Lung (tissue), 12 donors: Measurements from ENCODE around the gene JAML. TPM values are rescaled to one million over a fixed set of nuclear protein-coding genes. Genes with fewer than 3 reads are reported as not detected.

ENCODE experiments used
- ATAC-seq: fragments of 200-7000 bp; cut with Tn5 transposase; one replicate; pipeline ENCODE4 v1.9.1; 2020; ENCODE audit warnings: moderate number of reproducible peaks; ENCODE audit not compliant: insufficient read depth, low FRiP score
- DNase-seq, 3 donors: peaks; one replicate each; pipeline ENCODE4 v3.0.0-alpha.2; 2013 to 2017
- H3K27ac ChIP-seq, 2 donors: one replicate each; pipeline ENCODE4 v1.5.1; 2013; ENCODE audit warnings: mild to moderate bottlenecking in 2 of 2, moderate library complexity in 2 of 2, control low read depth in 1 of 2, inconsistent platforms in 1 of 2, low read depth in 1 of 2, low read length in 1 of 2
- H3K27me3 ChIP-seq, 3 donors: one replicate each; pipeline ENCODE4 v1.5.1; 2013; ENCODE audit warnings: low read length in 2 of 3; ENCODE audit not compliant: control insufficient read depth in 3 of 3, insufficient read depth in 3 of 3
- H3K36me3 ChIP-seq, 4 donors: one replicate each; pipeline ENCODE4 v1.5.1; 2013; ENCODE audit warnings: low read length in 4 of 4, mild to moderate bottlenecking in 1 of 4, moderate library complexity in 1 of 4; ENCODE audit not compliant: control insufficient read depth in 4 of 4, insufficient read depth in 4 of 4
- H3K4me1 ChIP-seq, 5 donors: one replicate each; pipeline ENCODE4 v1.5.1; 2013; ENCODE audit warnings: low read length in 5 of 5, mild to moderate bottlenecking in 2 of 5, moderate library complexity in 1 of 5; ENCODE audit not compliant: control insufficient read depth in 5 of 5, insufficient read depth in 5 of 5
- H3K4me3 ChIP-seq: one replicate; pipeline ENCODE4 v1.5.1; 2013; ENCODE audit warnings: mild to moderate bottlenecking, control low read depth, moderate library complexity
- H3K9ac ChIP-seq, 2 donors: one replicate each; pipeline ENCODE4 v1.5.1; 2013; ENCODE audit warnings: low read length in 2 of 2, control low read depth in 1 of 2; ENCODE audit not compliant: insufficient read depth in 1 of 2
- H3K9me3 ChIP-seq, 4 donors: one replicate each; pipeline ENCODE4 v1.5.1; 2013; ENCODE audit warnings: low read length in 3 of 4, mild to moderate bottlenecking in 1 of 4, moderate library complexity in 1 of 4; ENCODE audit not compliant: control insufficient read depth in 4 of 4, insufficient read depth in 3 of 4
- WGBS, 2 donors: extraction: QIAGEN DNeasy Blood & Tissue Kit; methylation state at CpG; one replicate each; pipeline ENCODE4 v1.1.7; 2013; 5-methylcytosine and 5-hydroxymethylcytosine counted together
- polyA plus RNA-seq, 2 donors: library from polyadenylated mRNA; stranded (reverse); fragments of 200-250 nt; gene quantifications; one replicate each; pipeline ENCODE4 v1.2.1, GENCODE V29; 2013
- total RNA-seq, 2 donors: library from RNA; depleted of rRNA in 1 of 2; stranded (reverse); fragments of >200 nt in 1 of 2; gene quantifications; one replicate each; pipeline ENCODE4 v1.2.1, GENCODE V29; 2014 to 2021
- TF ChIP-seq, protein P1 (sequence below): IDR thresholded peaks from 2 replicates; pipeline ENCODE4 v1.5.1; 2012; ENCODE audit warnings: mild to moderate bottlenecking; ENCODE audit errors: control extremely low read depth, extremely low read depth
- donor health status: control.
- donor health status: control.
- donor health status: Bipolar disorder and iron deficiency.
- donor health status: healthy.
- donor health status: DM: yes; HTN: yes; CAD: no.

Gene JAML
- total and polyA plus RNA-seq, 4 donors: 29.3 to 49.1 (median 35.4) TPM

DNA sequence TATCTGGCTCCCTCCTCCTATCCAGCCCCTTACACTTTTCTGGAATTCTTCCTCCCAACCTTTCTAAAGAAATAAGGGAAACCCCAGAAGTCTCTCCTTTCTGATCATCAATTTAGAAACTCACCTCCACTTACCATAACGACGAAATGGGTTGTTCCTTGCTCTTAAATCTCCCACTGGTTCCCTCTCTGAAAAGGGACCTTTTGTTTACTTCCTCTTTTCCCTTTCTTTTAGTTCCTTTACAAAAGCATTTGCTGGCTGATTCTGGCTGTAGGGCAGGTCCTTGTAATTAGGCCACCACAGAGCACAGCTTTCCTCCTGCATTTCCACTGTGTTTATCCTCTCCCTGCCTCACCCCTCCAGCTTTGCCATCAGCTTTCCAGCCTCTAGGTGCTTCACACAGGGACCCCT lies 12.0 kb downstream of the JAML start:
- Histone ChIP-seq H3K36me3 (no peaks in the 10 kb centered on the region), H3K27me3 (peaks cover 0 to 21% (median 2%) of the 10 kb centered on the region in 3 donors), H3K9ac (no peak overlapping the region), H3K27ac (peak overlapping the region in 1 of 2 donors; percentile 52), H3K9me3 (no peaks in the 10 kb centered on the region), H3K4me3 (no peak overlapping the region), H3K4me1 (peaks cover 0 to 5% (median 2%) of the 10 kb centered on the region in 5 donors)
- WGBS, 2 donors: 15 to 44% methylated on average over 2 of the region's 2 CpGs
- ATAC-seq: no peak
- no peak for DNase-seq
- TF ChIP-seq, protein P1, sequence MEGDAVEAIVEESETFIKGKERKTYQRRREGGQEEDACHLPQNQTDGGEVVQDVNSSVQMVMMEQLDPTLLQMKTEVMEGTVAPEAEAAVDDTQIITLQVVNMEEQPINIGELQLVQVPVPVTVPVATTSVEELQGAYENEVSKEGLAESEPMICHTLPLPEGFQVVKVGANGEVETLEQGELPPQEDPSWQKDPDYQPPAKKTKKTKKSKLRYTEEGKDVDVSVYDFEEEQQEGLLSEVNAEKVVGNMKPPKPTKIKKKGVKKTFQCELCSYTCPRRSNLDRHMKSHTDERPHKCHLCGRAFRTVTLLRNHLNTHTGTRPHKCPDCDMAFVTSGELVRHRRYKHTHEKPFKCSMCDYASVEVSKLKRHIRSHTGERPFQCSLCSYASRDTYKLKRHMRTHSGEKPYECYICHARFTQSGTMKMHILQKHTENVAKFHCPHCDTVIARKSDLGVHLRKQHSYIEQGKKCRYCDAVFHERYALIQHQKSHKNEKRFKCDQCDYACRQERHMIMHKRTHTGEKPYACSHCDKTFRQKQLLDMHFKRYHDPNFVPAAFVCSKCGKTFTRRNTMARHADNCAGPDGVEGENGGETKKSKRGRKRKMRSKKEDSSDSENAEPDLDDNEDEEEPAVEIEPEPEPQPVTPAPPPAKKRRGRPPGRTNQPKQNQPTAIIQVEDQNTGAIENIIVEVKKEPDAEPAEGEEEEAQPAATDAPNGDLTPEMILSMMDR: no peak

DNA sequence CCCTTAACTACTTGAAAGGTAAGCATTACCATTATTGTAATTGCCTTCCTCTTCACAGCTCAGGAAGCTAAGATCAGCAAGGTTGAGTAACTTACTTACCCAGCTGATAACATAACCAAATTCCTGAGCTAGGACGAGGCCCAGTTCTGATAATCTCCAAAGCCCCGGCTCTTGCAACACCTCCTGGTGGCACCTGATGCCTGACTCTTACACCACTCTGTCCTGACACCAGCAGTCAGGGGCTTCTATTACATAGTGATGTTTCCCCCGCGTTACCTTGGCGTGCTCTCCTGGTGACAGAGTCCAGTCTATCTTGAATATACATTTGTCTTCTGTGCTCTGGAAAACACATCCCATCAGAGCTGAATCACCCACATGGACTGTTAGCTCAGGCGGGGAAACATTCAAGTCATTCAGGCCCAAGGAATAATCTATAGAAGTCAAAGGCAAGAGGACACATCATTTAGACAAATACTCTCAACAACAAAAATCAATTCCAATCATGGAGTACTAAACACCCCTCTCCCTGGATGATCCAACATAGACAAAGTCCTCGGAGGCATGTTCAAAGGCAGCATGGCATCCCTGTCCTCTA lies 12.6 kb downstream of the JAML start:
- Histone ChIP-seq H3K9me3 (no peaks in the 10 kb centered on the region), H3K4me1 (peaks cover 0 to 5% (median 2%) of the 10 kb centered on the region in 5 donors), H3K9ac (no peak overlapping the region), H3K27ac (peak overlapping the region; percentile 37 to 41), H3K27me3 (peaks cover 0 to 21% (median 2%) of the 10 kb centered on the region in 3 donors), H3K4me3 (no peak overlapping the region), H3K36me3 (no peaks in the 10 kb centered on the region)
- DNase-seq (no peak), ATAC-seq (peak; percentile 54)
- WGBS, 2 donors: 58 to 65% methylated on average over 7 of the region's 7 CpGs
- TF ChIP-seq, protein P1: no peak

DNA sequence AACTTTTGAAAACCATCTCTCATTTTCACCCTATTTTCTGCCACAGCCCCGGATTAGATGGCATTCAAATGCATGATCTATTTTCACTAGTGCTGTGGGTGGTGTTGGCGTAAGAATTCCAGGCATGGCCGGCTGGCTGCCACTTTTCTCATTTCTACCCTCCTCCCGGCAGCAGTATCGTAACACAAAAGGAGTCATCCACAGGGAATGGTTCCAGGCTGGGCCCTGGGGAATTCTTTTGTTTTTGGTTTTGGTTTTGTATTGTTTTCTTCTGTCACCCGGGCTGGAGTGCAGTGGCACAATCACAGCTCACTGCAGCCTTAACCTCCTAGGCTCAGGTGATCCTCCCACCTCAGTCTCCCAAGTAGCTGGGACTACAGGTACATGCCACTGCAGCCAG lies 13.8 kb downstream of the JAML start:
- ATAC-seq (no peak), DNase-seq (no peak)
- TF ChIP-seq, protein P1: no peak
- Histone ChIP-seq H3K27me3 (peaks cover 0 to 19% (median 2%) of the 10 kb centered on the region in 3 donors), H3K9ac (no peak overlapping the region), H3K9me3 (no peaks in the 10 kb centered on the region), H3K27ac (peak overlapping the region in 1 of 2 donors; percentile 61), H3K4me1 (peaks cover 0 to 5% (median 0%) of the 10 kb centered on the region in 5 donors), H3K36me3 (no peaks in the 10 kb centered on the region), H3K4me3 (no peak overlapping the region)
- 57 to 74% methylated on average over 6 of the region's 6 CpGs for WGBS, 2 donors
